Stimulated activated CD4-positive, alpha-beta T cell treated with anti-CD3 and anti-CD28 coated beads, Interleukin-1b, Interleukin-23, amount 100 ng/mL, for 48 hours (primary cell): Measurements from ENCODE around the gene VWDE.

Experiments used
- DNase-seq: peaks from one replicate; pipeline ENCODE4 v3.0.0-alpha.2; 2020

The VWDE gene

GRCh38 chr7:12327922-12328321, 75.7 kb downstream of the VWDE start:
- no peak for DNase-seq

GRCh38 chr7:12325646-12326045, 78.0 kb downstream of the VWDE start:
- no peak for DNase-seq

- no peak for DNase-seq
These were observed 80.2 kb downstream of the VWDE start for GRCh38 chr7:12323415-12323814.

GRCh38 chr7:12322903-12323300, 80.8 kb downstream of the VWDE start:
- DNase-seq, result no peak

DNA sequence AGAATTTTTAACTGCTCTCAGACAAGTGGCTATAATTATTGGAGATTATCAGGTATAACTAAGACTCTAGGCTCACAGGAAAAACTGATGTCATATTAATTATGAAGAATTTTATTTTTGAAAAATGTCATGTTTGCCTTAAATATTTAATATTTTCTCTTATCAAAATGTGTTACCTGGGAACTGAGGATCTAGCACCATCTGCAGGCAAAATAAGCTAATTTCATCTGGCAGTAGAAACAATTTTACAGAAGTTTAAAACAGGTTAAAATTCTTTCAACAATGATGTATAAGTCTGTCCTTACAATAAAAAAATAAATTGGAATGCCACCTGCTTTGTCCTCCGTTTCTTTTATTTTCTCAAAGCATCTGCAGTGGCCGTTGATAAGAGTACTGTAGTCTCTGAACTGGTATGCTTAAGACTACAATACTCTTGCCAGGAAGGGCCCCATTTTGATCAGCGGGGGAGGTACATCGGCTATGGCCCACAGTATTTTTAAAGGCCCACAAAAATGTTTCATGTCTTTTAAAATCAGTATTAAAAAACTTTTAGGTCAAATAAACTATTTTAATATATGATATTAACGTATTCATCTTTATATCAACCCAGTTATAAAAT, 81.3 kb downstream of the VWDE start:
- DNase-seq, result no peak

DNA sequence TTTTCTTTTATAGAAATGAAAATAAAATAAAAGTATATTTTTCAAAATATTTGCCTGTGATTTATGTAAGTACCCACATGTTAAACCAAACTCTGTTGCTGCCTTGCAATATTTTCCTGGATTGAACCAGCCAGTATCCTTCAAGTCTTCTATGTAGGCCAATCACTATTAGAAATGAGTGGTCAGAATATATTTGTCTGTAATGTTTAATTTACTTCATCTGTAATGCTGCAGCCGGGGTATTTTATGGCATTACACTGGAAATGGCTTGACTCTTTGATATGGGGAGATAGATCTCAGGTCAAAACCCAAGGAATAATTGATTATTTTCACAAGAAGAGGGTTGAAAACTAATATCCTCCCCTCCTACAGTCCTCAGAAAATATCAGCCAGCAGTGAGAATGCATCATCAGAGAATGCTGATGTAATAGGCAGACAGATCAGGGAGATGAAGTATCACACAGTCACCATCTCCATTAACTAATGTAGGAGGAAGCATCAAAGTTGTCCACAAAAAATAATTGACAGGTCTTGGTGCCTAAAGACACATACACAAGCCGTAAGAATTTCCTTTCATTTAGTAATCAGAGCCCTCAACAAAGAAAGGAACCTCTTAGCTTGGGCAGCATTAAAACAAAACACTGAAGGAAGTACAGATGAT, 82.5 kb downstream of the VWDE start:
- DNase-seq, result no peak

DNA sequence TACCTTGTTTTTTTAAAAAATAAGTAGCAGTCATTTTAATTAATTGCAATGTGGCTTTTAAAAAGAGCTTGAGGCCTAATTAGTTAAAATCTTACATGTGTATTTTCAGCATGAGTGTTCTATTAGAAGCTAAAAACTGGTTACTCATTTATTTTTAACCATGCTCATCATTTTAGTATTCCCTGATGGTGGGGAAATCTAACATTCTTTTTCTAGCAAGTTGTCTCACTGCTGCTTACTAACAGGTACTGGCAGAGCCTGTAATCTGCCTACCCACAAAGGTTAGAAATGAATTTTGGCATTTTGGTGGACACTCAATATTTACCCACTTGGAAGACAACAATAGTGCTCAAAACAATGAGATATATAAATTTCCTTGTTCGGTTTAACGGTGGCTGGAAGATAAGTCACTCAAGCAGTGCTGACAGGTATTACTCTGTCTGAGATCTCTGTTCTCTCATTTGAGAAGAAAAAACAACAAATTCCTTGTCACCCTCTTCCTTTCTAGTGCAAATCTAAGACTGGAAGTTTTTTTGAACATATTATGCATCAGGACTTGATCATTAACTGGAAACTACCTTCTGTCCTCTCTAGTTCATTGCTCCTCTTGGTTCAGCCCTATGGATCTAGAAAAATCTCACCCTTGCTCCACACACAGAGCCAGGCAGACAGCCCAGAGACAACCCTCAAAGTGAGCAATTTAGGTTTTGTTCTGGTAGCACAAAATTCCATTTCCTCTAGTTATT, 83.3 kb downstream of the VWDE start:
- no peak for DNase-seq

DNA sequence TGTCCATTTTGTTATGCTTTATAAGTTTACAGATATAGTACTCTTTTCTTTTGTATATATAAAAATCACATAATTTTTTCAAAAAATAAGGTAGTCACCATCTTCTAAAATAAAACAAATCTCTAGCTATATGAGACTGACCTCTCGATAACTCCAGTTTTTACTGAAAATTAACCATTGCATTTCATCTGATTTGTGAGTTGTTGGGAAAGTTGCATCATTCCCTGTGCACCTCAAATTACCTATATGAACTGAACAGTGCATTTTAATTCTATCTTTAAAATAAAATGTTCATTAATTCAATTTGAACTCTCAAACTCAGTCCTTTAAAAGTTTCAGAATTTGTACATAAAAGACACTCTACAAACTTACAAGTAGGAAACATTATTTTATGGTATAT, 86.0 kb downstream of the VWDE start:
- DNase-seq, result no peak

DNA sequence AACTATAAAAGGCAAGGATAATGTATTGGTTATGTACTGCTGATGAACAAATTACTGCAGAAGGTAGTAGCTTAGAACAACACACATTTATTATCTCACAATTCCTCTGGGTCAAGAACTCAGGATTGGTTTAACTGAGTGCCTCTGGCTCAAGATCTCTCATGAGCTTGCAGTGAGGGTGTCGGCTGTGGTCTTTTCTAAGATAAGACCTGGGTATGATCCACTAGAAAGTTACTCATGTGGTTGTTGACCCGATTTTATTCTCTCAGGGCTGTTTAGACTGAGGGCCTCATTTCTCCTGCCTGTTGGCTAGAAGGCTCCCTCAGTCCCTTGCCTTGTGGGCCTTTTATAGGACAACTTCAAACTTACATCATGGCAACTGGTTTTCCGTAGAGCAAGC, 86.7 kb downstream of the VWDE start:
- DNase-seq, result no peak

DNA sequence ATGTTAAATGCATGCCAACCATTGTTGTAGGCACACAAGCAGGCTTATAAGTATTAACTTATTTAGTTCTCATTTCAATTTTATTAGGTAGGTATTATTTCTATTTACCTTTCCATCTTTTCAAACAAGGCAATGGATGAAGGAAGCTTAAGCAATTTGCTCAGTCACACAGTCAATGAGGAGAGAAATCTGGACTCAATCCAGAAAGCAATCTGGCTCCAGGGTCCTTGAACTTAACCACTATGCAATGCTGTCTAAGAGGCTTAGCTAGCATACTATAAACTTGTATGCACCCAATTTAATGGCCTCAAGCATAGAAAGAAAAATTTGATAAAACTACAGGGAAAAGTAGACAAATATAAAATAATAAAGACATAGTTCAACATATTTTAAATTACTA, 88.6 kb downstream of the VWDE start:
- no peak for DNase-seq

DNA sequence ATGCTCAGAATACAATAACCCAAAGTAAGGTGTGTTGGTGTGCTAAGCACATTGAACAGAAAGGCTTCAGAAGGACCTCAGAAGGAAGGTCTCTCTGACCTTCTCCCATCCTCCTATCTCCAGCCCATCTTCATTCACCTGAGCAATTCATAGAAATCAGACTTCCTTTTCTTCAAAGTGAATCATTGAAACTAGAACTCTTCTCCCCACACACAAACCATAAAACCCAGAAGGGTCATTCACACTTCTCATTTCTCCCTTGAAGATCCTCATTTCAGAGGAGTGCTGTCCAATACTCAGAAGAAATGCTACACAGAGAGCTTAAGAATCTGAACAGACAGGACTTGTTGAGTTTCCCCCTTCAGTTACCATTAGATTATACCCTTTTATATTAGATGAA, 89.5 kb downstream of the VWDE start:
- no peak for DNase-seq

DNA sequence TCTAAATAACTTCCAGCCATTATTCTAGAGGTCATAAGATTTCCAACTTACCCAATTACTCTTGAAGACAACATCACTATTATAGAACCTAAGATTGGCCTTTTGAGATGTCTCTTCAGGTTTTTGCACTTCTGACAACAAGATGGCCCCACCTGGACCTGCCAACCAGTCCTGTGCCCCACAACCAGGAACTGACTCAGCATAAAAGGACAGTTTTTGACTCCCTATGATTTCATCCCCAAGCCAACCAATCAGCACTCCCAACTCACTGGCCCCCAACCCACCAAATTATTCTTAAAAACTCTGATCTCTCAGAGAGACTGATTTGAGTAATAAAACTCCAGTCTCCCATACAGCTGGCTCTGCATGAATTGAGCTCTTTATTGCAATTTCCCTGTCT, 98.2 kb downstream of the VWDE start:
- no peak for DNase-seq

- no peak for DNase-seq
These were observed 100.2 kb downstream of the VWDE start for GRCh38 chr7:12303495-12303894.

- no peak for DNase-seq
These were observed 100.6 kb downstream of the VWDE start for GRCh38 chr7:12303062-12303461.

DNA sequence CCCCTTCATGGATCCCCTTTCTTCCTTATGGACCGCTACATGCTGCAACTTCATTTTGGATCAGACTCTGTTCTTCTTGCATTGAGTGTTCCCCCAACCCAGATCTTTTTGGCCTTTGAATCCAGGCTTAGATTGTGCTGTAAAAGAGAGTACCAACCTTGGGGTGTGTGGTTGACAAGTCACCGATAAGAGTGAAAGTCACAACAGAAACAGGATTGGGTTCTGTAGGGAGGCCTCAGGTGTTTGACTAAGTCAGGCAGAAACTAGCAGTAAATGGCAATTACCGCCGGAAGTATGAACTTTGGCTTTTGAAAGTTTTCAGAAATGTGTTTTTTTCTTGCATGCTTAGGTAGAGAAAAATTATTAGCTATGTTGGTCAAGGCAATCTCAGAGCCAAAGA, 103.2 kb downstream of the VWDE start:
- DNase-seq, result no peak

- no peak for DNase-seq
These were observed 104.3 kb downstream of the VWDE start for GRCh38 chr7:12299367-12299766.

DNA sequence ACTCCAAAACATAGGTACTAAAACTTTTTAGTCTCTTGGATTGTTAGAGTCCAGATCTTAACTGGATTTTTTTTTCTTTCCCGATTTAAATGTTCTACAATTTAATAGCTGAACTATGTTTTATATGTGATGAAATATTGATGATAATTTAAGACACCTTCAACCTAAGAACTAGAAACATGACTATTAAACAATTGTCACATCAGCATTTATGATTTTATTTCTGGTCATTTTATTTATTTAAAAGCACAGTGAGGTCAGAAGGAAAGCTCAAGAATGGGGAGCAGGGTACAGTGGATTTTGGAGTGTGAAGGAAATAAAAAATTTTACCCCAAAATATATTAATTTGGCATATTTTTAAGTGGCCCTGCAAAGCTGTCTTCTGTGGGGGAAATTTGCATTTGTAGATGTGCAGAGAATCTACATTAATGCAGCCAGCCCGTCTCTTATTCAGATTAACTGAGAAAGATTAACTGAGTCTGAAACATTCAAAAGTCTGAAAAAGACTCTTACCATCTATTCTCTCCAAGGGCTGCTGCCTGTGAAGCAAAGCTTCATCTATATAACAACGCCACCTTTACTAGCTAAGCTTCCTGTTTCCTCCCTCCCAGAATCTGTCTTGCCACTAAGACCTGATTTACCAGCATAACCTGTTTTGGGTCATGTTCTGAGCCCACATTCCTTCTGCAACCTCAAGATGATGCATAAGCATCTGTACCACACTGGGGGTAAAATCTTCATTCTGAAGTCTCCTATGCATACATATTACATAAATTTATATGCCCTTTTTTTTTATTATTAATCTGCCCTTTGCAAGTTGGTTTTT, 106.2 kb downstream of the VWDE start:
- DNase-seq, result no peak

DNA sequence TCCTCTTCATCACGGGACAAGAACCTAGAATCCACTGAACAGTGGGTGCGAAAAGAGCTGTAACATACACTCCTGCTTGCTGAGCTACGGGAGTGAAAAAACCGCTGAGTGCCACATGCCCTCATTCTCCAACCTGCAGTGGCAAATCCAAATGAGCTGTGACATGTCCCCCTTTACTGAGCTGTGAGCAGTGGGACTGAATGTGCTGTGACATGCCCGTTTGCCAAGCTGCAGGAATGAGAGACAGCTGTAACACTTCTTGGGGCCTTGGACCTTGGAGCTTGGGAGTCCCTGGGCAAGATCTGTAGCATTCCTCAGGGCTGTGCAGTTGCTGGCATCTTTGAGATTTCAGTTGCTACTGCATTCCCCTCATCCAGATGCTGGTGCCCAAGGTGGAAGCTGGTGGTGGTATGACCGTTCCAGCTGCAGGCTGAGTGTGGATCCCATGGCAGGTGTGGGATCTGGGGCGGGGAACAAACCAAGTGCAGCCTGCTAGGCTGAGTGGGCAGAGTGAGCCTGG, 107.6 kb downstream of the VWDE start:
- DNase-seq, result no peak

DNA sequence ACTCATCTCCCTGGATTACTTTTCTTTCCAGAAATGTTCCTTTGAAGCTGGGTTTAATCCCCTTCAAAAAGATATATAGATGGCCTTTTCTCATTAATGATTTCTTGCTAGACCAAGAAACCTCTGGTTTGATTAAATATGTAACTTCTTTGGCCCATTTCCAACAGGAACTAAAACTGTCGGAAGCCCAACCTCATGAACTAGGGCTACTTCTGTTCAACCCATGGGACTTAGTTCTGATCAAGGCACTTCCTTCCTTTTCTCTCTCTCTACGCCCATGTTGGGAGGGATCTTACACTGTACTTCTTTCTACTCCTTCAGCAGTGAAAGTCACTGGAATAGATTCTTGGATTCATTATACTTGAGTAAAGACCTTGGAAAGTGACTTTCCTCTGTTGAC, 109.0 kb downstream of the VWDE start:
- no peak for DNase-seq

DNA sequence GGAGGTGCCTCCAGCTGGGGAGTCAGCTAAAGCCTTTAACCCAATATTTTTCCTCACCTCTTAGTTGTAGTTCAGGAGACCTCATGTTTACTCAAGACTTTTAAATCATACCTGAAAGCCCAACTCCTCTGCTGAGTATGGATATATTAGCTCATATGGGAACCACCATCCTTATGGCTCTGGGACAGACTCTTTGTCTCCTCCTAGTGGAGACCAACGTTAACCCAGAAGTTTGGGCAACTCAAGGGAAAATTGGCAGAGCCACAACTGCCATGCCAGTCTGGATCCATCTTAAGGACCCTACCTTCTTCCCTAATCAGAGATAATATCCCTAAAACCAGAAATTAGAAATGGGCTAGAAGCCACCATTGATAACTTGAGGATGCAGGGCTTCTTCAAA, 111.8 kb downstream of the VWDE start:
- DNase-seq, result no peak

DNA sequence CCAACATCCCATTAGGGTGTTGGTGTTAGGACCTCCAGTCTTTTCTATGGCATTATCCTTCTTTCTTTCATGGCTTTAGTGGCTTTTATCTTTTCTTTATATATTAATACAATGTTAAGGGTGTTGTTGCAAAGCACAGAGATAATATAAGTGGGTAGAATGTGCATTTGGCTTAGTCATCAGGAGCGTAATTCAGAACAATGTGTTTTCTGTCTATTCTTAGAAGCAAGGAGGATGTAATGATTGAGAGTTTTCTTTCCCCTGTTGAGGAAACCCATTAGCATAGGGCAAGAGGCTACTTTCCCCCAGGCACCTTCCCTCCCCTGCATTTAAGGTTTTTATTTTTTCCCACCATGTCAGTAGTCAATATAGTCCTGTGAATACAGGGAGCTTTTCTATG, 112.9 kb downstream of the VWDE start:
- DNase-seq, result no peak

DNA sequence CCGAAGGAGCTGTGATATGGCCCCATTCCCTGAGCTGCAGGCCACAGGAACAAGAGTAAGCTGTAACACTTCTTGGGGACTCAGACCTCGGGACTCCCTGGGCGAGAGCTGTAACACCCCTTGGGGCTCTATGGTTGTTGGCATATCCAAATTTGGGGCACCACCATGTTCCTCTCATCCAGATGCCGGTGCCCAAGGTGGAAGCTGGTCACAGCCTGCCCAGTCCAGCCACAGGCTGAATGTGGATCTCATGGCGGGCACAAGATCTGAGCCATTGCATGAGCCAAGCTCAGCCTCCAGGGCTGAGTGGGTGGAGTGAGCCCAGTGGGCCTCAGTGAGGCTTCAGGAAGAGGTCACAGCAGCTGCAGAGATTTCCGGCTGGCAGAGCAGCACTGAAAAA, 113.7 kb downstream of the VWDE start:
- DNase-seq, result no peak

DNA sequence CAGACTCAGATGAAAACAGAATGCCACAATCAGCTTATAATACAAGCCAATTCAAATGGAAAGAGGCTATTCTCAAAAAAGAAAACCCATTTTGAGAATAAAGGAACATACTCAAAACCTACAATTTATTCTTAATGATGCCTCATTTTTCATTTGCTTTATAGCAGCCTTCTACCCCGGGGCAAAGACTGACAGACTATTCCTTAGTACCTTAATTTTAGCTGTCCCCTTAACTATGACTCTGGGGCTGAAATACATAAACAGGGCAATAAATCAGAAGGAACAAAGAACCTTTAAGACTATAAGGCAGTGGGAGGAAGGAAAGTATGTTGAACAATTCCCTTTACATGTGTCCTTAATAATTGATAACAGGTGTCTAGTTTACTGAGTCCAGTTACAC, 115.8 kb downstream of the VWDE start:
- no peak for DNase-seq
